Type B pancreatic cell (in vitro differentiated cells): ENCODE data around the gene CLCN6. TPM values are rescaled to one million over a fixed set of nuclear protein-coding genes. Genes with fewer than 3 reads are reported as not detected.

Source experiments
- DNase-seq: peaks from one replicate; pipeline ENCODE4 v3.0.0; 2021; ENCODE audit warnings: mixed read lengths; ENCODE audit not compliant: unreplicated experiment; ENCODE audit errors: extremely low spot score
- H3K27ac Mint-ChIP-seq: 2 replicates; pipeline ENCODE4 v1.8.0; 2021; ENCODE audit warnings: mild to moderate bottlenecking, mixed read lengths
- H3K27me3 Mint-ChIP-seq: 2 replicates; pipeline ENCODE4 v1.8.0; 2021; ENCODE audit warnings: mixed read lengths
- H3K36me3 Mint-ChIP-seq: 2 replicates; pipeline ENCODE4 v1.8.0; 2021; ENCODE audit warnings: mixed read lengths
- H3K4me1 Mint-ChIP-seq: one replicate; pipeline ENCODE4 v1.8.0; 2021; ENCODE audit warnings: mixed read lengths; ENCODE audit not compliant: unreplicated experiment
- H3K4me3 Mint-ChIP-seq: 2 replicates; pipeline ENCODE4 v1.8.0; 2021; ENCODE audit warnings: mild to moderate bottlenecking, mixed read lengths
- H3K9me3 Mint-ChIP-seq: 2 replicates; pipeline ENCODE4 v1.8.0; 2021; ENCODE audit warnings: mixed read lengths
- total RNA-seq: library from RNA; stranded (reverse); gene quantifications from 2 replicates; pipeline ENCODE4 v1.2.1, GENCODE V29; 2021; ENCODE audit warnings: low replicate concordance
- TF ChIP-seq, protein P1 (sequence below): fragments of 200-600 bp; sonication (generic); conservative IDR thresholded peaks from 2 replicates; pipeline ENCODE4 v1.5.0; 2021; ENCODE audit warnings: antibody characterized with exemption, mild to moderate bottlenecking

Gene CLCN6
- total RNA-seq, 1 donor from 2014 or later: 31.1 TPM

DNA sequence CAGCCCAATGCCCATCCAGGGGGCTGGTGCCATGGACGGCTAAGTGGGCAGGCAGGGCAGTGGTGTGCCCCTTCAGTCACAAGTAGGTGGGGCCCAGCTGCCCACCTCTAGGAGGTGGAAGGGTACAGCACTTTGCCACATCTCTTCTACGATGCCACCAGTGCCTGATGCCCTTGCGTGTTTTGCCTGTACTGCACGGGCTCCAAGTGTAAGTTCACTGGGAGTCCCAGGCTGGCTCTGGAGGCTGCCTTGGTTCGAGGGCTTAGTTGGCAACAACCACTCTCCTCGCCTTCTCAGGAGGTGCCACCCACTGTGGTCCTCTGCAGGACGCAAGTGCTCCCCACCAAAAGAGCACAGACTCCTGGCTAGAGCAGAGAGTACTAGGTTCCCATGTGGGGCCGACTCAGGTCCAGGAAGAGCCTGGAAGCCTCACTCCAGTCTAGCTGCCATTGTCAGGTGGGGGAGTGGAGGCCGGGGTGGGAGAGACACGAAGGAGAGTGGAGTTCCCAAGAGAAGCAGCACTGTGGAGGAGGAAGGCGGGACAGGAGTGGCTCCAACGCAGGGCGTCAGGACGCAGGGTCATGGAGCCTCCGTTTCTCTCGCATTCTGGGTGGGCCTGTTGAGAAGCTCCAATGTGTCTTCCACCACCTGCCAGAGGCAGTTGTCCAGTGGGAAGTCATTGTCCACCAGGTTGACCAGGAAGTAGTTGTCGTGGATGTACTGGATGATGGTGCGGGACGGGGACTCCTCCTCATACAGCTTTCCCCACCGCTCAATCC lies 15.7 kb upstream of the CLCN6 start:
- Mint-ChIP-seq H3K4me1 (peaks cover 9% of the 10 kb centered on the region), H3K4me3 (no peak overlapping the region), H3K27ac (peak overlapping the region; percentile 86), H3K9me3 (no peaks in the 10 kb centered on the region), H3K36me3 (peaks cover 15% of the 10 kb centered on the region), H3K27me3 (no peaks in the 10 kb centered on the region)
- no peak for DNase-seq
- TF ChIP-seq, protein P1, sequence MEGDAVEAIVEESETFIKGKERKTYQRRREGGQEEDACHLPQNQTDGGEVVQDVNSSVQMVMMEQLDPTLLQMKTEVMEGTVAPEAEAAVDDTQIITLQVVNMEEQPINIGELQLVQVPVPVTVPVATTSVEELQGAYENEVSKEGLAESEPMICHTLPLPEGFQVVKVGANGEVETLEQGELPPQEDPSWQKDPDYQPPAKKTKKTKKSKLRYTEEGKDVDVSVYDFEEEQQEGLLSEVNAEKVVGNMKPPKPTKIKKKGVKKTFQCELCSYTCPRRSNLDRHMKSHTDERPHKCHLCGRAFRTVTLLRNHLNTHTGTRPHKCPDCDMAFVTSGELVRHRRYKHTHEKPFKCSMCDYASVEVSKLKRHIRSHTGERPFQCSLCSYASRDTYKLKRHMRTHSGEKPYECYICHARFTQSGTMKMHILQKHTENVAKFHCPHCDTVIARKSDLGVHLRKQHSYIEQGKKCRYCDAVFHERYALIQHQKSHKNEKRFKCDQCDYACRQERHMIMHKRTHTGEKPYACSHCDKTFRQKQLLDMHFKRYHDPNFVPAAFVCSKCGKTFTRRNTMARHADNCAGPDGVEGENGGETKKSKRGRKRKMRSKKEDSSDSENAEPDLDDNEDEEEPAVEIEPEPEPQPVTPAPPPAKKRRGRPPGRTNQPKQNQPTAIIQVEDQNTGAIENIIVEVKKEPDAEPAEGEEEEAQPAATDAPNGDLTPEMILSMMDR: no peak

DNA sequence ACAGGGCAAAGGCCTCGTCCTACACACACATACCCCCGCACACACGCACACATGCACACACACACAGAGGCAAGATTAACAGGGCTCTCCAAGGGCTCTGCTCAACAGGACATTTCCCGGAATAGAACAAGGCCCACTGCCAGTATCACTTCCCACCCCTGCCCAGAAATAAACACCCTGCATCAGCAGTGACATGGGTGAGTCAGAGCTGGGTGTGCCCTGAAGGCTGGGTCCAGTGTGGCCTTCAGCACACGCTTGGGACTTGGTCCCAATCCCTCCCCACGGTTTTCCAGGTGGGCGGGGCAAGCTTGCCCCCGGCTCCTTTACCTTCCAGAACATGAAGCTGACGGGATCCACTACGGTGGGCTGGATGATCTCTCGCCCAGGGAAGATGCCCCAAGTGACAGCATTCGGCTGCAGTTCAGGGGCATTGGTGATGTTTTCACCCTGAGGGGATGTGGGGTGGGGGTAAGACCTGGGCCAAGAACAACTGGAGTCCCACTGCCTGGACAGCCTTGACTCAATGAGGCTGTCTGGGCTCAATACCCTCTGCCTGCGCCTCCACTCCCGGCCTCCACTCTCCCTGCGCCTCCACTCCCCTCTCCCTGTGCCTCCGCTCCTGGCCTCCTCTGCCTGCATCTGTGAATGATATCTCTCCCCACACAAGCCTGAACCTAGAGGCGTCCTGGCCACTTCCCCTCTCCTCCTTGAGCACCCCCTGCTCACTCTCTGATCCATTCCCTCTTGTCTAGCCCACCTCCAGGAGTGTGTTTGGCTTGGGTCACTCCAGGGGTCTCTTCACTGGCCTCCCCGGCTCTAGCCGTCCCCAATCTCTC lies 14.9 kb upstream of the CLCN6 start:
- H3K4me1 Mint-ChIP-seq: peaks cover 9% of the 10 kb centered on the region
- peak overlapping the region; percentile 97 for H3K27ac Mint-ChIP-seq
- peak overlapping the region; percentile 50 for H3K4me3 Mint-ChIP-seq
- TF ChIP-seq, protein P1: no peak
- no peaks in the 10 kb centered on the region for H3K9me3 Mint-ChIP-seq
- H3K36me3 Mint-ChIP-seq: peaks cover 21% of the 10 kb centered on the region
- DNase-seq: no peak
- no peaks in the 10 kb centered on the region for H3K27me3 Mint-ChIP-seq

DNA sequence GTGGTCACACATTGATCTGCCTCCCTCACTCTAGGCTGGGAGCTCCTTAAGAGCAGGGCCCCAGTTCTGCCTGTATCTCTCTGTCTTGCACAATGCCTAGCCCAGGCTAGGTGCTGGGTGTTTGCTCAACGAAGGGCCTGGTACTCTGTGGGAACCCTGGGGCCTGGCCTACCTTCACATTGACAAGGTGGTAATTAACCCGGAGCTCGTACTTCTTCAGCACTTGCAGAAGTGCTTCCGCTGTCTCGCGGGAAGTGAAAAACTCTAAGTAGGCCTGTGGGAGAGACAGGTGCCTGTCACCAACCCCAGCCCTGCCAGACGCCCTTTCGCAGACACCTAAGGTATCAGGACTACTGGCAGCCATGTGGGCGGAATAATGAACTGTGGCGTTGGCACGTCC lies 13.9 kb upstream of the CLCN6 start:
- peaks cover 9% of the 10 kb centered on the region for H3K4me1 Mint-ChIP-seq
- H3K36me3 Mint-ChIP-seq: peaks cover 21% of the 10 kb centered on the region
- peak overlapping the region; percentile 97 for H3K27ac Mint-ChIP-seq
- TF ChIP-seq, protein P1: no peak
- no peak for DNase-seq
- H3K27me3 Mint-ChIP-seq: no peaks in the 10 kb centered on the region
- no peaks in the 10 kb centered on the region for H3K9me3 Mint-ChIP-seq
- H3K4me3 Mint-ChIP-seq: peak overlapping the region; percentile 50

DNA sequence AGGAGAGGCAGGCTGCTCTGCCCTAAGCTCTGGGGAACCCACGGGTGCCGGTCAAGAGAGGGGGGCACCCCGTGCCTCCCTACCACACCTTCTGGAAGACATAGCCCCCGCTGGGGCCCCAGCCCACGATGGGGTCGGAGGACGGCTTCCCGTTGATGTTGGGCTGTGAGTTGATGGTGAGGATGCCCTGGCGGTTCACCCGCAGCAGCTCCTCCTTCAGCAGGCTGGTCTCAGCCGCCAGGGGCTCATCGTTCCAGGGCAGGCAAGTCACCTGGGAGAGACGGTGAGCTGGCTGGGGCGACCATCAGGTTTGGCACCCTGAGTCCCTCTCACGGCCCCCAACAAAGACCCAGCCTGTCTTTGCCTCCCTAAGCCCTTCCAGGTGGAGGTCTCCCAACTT lies 12.2 kb upstream of the CLCN6 start:
- no peak for DNase-seq
- H3K9me3 Mint-ChIP-seq: no peaks in the 10 kb centered on the region
- H3K27ac Mint-ChIP-seq: no peak overlapping the region
- no peaks in the 10 kb centered on the region for H3K27me3 Mint-ChIP-seq
- TF ChIP-seq, protein P1: no peak
- H3K4me1 Mint-ChIP-seq: peaks cover 9% of the 10 kb centered on the region
- peaks cover 21% of the 10 kb centered on the region for H3K36me3 Mint-ChIP-seq
- no peak overlapping the region for H3K4me3 Mint-ChIP-seq

DNA sequence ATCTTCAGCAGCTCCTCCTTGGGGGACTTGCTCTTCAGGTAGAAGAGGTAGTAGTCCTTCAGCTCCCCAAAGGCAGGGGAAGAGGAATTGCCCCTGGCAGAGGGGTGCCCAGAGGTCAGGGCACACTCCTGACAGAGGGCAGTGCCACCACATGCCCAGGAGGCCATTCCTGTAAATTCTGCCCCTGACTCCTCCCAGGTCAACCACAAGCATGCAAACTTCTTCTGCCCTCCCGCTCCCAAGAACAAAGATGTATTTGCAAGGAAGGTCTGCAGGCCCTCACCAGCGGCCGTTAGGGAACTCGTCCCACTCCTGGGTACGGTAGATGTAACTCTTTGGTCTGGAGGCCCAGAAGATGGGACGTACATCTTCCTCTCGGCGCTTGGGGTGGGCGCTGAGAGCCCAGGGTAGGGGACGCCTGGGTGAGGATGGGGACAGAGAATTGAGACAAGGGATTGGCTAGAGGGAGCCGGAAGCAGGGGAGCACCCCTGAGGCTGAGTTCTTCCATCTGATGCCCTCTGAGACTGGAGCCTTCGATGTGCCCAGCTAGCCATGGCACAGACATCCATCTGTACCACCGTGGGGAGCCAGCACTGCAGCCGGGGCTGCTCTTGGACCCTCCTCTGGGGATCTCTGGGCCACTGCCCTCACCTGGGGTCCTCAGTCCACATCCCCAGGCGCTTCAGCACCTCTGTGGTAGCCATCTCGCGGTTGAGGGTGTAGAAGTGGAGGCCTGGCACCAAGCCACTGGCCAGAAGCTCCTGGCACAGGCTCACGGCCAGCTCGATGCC lies 11.3 kb upstream of the CLCN6 start:
- Mint-ChIP-seq H3K9me3 (no peaks in the 10 kb centered on the region), H3K36me3 (peaks cover 21% of the 10 kb centered on the region), H3K4me3 (no peak overlapping the region), H3K27ac (peak overlapping the region; percentile 48), H3K27me3 (no peaks in the 10 kb centered on the region), H3K4me1 (peaks cover 9% of the 10 kb centered on the region)
- no peak for DNase-seq
- TF ChIP-seq, protein P1: no peak
